Mucosa of descending colon (tissue), 3 donors: ENCODE measurements around the gene TTC33. TPM values are rescaled to one million over a fixed set of nuclear protein-coding genes. Genes with fewer than 3 reads are reported as not detected.
"Not testable (repeated sequence)": the region's sequence is repeated elsewhere in the genome, so short reads cannot be mapped to it uniquely, and the experiment has no call there.

ENCODE experiments used
- ATAC-seq: fragments of 200-7000 bp; cut with Tn5 transposase; one replicate; pipeline ENCODE4 v1.9.1; 2020; ENCODE audit warnings: mild to moderate bottlenecking, moderate library complexity
- DNase-seq, 3 donors: peaks; one replicate each; pipeline ENCODE4 v3.0.0-alpha.2; 2020
- H3K36me3 ChIP-seq: fragments of 200-600 bp; one replicate; pipeline ENCODE4 v1.8.0; 2021; ENCODE audit warnings: low read depth, mild to moderate bottlenecking
- H3K4me1 ChIP-seq: fragments of 200-600 bp; one replicate; pipeline ENCODE4 v1.8.0; 2021; ENCODE audit warnings: low read depth, mild to moderate bottlenecking
- H3K4me3 ChIP-seq: fragments of 200-600 bp; one replicate; pipeline ENCODE4 v1.8.0; 2021; ENCODE audit warnings: mild to moderate bottlenecking
- H3K9me3 ChIP-seq: fragments of 200-600 bp; one replicate; pipeline ENCODE4 v1.8.0; 2021; ENCODE audit warnings: mild to moderate bottlenecking
- CTCF ChIP-seq: fragments of 200-600 bp; IDR thresholded peaks from one replicate; pipeline ENCODE4 v1.8.0; 2022; ENCODE audit warnings: antibody characterized with exemption, mild to moderate bottlenecking
- intact Hi-C, 2 donors: fragments of 100-400 bp; cut with DNase I in 1 of 2; cut with micrococcal nuclease in 1 of 2; formaldehyde crosslinking; loops; one replicate each; pipeline versions ENCODE4 v1.11.0 to v1.11.1; 2022; cut with DNase I, micrococcal nuclease
- total RNA-seq, 3 donors: library from RNA; stranded (reverse); fragmentation: NEBNext Ultra II Directional in 2 of 3; extraction: Animal tissue kit (Norgen Biotek cat#: 25700) in 2 of 3; gene quantifications; one replicate each; pipeline versions ENCODE4 v1.2.1 to v1.2.4, GENCODE V29; 2021 to 2023
- donor health status: DM: no; HTN: no; CAD: no; lungs with moderate emphysema.
- donor health status: DM: no; HTN: no; CAD: no.
- donor health status: DM: no; HTN: yes; CAD: no.

Gene TTC33
- total RNA-seq, 3 donors from 2014 or later, result 15.1 to 22.6 (median 17.2) TPM

- no peak for ATAC-seq
- no peak overlapping the region for H3K4me3 ChIP-seq
- no peak for TF ChIP-seq CTCF
Measured at GRCh38 chr5:40656766-40657165, 99.0 kb downstream of the TTC33 start.

DNA sequence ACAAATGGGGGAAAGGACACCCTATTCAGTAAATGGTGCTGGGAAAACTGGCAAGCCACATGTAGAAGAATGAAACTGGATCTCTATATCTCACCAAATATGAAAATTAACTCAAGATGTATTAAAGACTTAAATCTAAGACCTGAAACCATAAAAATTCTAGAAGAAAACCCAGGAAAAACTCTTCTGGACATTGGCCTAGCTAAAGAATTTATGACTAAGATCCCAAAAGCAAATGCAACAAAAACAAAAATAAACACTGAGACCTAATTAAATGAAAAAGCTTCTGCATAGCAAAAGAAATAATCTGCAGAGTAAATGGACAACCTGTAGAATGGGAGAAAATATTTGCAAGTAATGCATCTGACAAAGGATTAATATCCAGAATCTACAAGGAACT, 99.7 kb downstream of the TTC33 start:
- DNase-seq, H3K4me3 ChIP-seq, H3K4me1 ChIP-seq, H3K36me3 ChIP-seq, ATAC-seq, H3K9me3 ChIP-seq, intact Hi-C loops: not testable (repeated sequence)

More at GRCh38 chr5:40656766-40657165, 99.0 kb downstream of the TTC33 start:
- Histone ChIP-seq H3K36me3 (no peaks in the 10 kb centered on the region), H3K4me1 (peaks cover 5% of the 10 kb centered on the region), H3K9me3 (no peaks in the 10 kb centered on the region)
- DNase-seq, result no peak
- intact Hi-C loops, result no loop called here

GRCh38 chr5:40655138-40655537, 100.6 kb downstream of the TTC33 start:
- Histone ChIP-seq H3K9me3 (no peaks in the 10 kb centered on the region), H3K4me1 (peaks cover 5% of the 10 kb centered on the region), H3K4me3 (no peak overlapping the region), H3K36me3 (no peaks in the 10 kb centered on the region)
- no peak for TF ChIP-seq CTCF
- no peak for DNase-seq
- ATAC-seq, result no peak
- intact Hi-C loops, result no loop called here

GRCh38 chr5:40654377-40654991, 101.3 kb downstream of the TTC33 start:
- DNase-seq (no peak), ATAC-seq (no peak)
- intact Hi-C loops, result no loop called here
- Histone ChIP-seq H3K9me3 (no peaks in the 10 kb centered on the region), H3K4me1 (peaks cover 5% of the 10 kb centered on the region), H3K4me3 (no peak overlapping the region), H3K36me3 (no peaks in the 10 kb centered on the region)
- no peak for TF ChIP-seq CTCF

DNA sequence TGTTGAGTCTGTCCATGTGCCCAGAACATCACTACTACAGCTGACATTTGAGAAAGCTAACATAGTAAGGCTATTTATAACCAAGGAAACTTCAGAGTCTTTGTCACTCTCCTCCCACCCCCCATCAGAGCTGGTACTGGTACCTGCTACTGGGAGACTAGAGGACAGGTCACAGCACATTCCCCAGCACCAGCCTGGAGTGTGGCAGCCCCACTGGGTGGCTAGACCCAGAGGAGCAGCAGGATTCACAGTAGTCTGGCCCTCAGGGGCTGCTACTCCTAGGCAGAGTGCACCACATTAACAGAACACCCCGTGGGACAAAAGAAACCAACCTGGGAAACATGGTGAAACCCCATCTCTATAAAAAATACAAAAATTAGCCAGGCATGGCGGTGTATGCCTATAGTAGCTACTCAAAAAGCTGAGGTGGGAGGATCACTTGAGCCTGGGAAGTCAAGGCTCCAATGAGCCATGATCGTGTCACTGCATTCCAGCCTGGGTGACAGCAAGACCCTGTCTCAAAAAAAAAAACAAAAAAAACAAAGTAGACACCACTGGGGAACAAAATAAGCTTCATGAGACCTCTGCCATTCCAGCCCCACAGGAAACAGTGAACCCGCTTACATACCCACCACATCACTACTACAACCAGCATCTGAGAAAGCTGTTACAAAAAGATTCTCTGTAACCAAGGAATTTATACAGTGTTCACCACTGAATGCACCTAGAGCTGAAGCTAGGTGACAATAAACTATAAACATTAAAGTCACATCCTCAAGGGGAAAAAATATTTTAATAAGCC, 102.3 kb downstream of the TTC33 start:
- DNase-seq (peak in 1 of 3 donors; percentile 18), ATAC-seq (peak; percentile 3)
- Histone ChIP-seq H3K4me1 (peaks cover 5% of the 10 kb centered on the region), H3K9me3 (no peaks in the 10 kb centered on the region), H3K36me3 (no peaks in the 10 kb centered on the region), H3K4me3 (no peak overlapping the region)
- TF ChIP-seq CTCF, result no peak
- intact Hi-C loops, result no loop called here

DNA sequence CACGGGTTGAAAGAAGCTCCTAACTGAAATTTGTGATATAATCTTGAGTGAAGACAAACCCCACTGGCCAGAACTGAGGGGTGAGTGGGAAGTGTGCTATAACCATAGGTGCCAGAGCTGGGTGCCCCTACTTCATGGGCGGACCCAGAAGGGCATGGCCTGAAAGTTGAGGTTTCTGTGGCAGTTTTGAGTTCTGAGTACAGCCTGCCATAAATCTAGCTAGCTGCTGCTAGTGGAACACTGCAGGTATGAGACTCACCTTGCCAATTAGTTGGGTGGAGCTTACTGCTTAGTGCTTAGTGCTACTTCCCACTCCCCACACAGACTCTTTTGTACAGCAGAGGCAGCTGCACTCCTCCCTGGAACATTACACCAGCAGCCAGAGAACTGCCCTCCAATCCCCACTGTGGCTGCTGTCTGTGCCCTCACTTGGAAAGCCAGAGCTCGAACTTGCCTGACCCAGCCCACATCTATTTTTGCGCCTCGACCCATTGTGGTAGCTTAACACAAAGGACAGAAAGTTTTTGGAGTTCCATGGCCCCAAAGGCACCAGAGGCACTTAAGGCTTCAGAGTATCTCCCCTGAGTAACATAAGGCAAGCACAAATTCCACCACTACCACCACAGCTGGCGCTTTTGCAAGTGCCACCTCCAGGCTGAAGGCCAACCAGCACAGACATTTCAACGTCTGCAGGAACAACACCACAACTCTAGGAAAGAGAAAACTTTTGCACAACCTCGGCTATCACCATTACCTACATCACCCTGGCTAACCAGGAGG, 103.1 kb downstream of the TTC33 start:
- H3K9me3 ChIP-seq, result no peaks in the 10 kb centered on the region
- H3K4me3 ChIP-seq, result no peak overlapping the region
- peaks cover 5% of the 10 kb centered on the region for H3K4me1 ChIP-seq
- DNase-seq, result peak; percentile 34 to 43 (median 37)
- H3K36me3 ChIP-seq, result no peaks in the 10 kb centered on the region
- ATAC-seq, result peak; percentile 94
- intact Hi-C loops, result no loop called here
- no peak for TF ChIP-seq CTCF
